OCI-M2 (cell line): Measurements from ENCODE around the gene PET100.

ENCODE experiments used
- DNase-seq: peaks from one replicate; lab custom pipeline; 2025; ENCODE audit not compliant: unreplicated experiment; lab: John Stamatoyannopoulos, UW

Gene PET100

GRCh38 chr19:7629347-7630054, at the start of gene PET100, which contains the start of gene XAB2:
TSS of gene PET100 (plus strand) at chr19:7629793. CDS start at chr19:7629834, 41 bp downstream.
TSS of gene XAB2 (minus strand) at chr19:7629545. CDS start at chr19:7629527, 18 bp downstream.
- peak; percentile 95 for DNase-seq

DNA sequence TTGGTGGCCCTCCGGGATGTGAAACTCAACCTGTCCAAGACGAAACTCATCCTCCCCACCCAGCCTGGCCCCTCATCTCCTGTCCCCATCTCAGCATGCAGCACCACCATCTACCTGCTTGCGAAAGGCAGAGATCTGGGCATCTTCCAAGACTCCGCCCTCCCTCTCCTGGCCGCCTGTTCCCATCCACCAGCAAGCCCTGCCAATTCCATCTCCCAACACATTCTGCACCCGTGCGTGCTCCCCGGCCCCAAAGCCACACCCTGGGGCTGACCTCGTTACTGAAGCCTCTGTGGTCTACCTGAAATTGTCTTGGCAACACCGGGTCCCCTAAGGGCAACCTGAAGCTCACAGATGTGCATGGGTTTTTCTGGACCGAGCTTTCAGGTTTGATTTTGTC, 47.1 kb upstream of the PET100 start:
- DNase-seq, result no peak

- DNase-seq, result no peak
These were observed 39.8 kb upstream of the PET100 start for GRCh38 chr19:7589822-7590221.

GRCh38 chr19:7590256-7590655, 39.3 kb upstream of the PET100 start:
- no peak for DNase-seq

GRCh38 chr19:7595466-7596133, 34.0 kb upstream of the PET100 start, which contains the start of gene CAMSAP3:
TSS of gene CAMSAP3 (plus strand) at chr19:7595863. CDS start at chr19:7596003, 140 bp downstream.
- no peak for DNase-seq

DNA sequence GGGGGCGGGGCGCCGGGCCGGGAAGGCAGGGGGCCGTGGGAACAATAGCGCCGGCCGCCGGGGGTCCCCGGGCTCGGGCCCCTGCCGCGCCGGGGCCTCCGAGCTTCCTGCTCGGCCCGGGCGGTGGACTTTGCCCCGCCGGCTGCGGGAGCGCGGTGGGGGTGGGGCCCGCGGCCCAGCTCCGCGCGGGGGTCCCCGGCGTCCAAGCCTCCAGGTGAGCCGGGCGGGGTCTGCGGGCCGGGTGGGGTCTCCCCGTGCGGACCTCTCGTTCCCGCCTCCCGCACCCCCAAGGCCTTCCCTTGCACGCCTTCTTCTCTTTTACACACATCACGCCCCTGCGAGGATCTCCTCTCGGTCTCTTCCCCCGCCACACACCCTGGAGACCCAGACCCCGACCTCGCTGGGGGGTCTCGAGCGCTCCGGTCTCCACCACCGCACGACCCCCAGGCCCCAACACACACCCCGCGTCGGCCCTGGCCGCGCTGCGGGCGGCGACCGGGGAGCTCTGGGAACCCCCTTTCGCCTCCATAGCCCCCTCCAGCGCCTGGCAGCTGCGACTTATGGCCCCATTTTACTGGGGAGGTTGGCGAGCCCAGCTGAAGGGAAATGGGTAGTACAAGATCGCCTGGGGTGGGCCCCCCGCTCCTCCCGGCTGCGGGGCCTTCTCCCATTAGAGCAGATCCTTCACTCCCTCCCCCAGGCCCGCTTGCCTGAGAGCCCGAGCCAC, 33.2 kb upstream of the PET100 start:
- DNase-seq, result no peak

DNA sequence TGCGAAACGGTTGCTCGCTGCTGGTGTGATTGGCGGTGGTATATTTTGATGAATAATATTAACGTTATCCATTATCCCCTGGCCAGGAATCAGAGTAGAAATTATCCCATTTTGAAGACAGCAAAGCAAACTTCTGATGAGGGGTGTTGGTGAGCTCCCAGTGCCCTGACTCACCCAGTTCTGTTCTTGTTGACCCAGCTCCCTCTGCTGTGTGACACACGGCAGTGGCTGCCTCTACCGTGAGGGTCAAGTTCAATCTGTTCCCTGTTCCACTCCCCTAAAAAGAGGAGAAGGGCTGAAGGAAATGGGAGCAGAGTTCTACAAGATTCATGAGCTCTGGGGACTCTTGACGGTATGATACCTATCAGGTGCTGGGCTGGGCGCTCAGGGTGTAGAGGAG, 31.9 kb upstream of the PET100 start:
- no peak for DNase-seq

GRCh38 chr19:7598180-7598579, 31.4 kb upstream of the PET100 start:
- DNase-seq, result no peak

DNA sequence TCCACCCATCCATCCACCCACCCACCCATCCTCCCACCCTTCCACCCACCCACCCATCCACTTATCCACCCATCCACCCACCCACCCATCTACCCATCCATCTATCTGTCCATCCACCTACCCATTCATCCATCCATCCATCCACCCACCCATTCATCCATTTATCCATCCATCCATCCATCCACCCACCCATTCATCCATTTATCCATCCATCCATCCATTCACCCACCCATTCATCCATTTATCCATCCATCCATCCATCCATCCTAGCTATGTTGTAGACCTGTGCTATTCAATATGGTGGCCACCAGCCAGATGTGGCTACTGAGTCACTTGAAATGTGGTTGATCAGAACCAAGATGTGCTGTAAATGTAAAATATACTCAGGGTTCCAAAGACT, 28.9 kb upstream of the PET100 start:
- no peak for DNase-seq

- no peak for DNase-seq
These were observed 27.2 kb upstream of the PET100 start for GRCh38 chr19:7602240-7602934.

DNA sequence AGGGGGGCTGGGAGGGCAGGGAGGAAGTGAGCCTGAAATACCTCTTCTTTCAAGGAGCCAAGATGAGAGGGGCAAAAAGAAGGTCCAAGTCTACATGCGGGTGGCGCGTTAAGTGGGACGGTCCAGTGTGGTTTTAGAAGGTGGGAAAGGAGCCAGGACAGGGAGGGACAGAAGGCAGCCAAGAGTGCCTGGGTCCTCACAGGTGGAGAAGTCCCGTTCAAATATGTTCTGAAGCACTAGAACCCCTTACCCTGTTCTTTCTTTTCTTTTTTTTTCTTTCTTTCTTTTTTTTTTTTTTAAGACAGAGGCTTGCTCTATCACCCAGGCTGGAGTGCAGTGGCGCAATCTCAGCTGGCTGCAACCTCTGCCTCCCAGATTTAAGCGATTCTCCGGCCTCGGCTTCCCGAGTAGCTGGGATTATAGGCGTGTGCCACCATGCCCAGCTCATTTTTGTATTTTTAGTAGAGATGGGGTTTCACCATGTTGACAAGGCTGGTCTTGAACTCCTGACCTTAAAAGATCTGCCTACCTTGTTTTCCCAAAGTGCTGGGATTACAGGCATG, 26.6 kb upstream of the PET100 start:
- no peak for DNase-seq

- DNase-seq, result no peak
These were observed 25.7 kb upstream of the PET100 start for GRCh38 chr19:7603919-7604318.

DNA sequence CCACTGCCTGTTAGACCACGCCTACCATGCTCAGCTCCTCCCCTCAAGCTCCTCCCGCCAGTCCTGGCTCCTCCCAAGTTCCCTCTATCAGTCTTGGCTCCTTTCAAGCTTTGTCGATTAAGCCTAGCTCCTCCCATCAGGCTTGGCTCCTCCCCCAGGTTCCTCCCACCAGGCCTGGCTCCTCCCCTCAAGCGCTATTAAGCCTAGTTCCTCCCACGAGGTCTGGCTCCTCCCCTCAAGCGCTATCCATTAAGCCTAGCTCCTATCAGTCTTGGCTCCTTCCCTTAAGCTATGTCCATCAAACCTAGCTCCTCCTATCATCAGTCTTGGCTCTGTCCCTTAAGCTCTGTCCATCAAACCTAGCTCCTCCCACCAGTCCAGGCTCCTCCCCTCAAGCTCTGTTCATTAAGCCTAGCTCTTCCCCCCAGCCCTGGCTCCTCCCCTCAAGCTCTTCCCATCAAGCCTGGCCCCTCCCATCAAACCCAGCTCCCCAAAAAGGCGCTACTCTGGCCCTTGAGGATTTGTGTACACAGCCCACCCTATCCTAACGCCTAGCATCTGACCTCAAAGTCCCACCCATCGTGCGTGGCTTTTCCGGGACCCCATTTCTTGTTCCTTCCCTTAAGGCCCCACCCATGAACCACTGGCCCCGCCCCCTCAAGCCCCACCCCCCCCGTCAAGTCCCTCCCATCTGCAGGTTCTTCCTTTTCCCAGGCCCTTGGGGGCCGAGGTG, 23.9 kb upstream of the PET100 start:
- DNase-seq, result peak; percentile 98

GRCh38 chr19:7606289-7606688, 23.3 kb upstream of the PET100 start:
- DNase-seq, result no peak

DNA sequence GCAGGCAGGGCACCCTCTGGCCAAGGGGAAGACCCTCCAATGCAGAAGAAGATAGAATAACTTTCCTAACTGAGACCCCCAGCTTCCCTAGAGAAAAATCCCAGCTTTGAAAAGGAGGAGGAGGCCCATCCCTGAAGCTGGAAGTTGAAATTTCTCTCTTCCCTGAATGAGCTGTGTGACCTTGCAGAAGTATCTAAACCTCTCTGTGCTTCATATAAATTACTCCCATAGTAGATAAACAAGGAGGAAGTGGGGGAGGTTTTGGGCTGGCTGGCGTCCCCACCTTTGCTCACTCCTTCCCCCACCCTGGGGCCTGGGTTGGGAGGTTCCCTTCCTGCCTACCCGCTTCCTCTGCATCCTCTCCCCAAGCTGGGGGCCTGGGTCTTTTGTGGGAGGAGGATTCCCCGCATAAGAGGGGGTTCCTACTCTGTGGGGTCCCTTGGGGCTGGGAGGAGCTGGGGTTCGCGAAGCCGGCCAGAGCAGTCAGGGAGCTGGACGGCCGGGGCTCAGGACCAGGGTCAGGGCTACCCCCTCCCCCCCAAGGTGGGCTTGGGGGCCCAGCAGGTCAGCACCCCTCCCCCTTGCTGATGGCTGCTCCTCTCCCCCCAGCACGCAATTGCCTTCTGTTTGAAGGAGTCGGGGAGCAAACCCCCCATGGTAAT, 22.2 kb upstream of the PET100 start:
- no peak for DNase-seq

- no peak for DNase-seq
These were observed 21.6 kb upstream of the PET100 start for GRCh38 chr19:7607874-7608560.

DNA sequence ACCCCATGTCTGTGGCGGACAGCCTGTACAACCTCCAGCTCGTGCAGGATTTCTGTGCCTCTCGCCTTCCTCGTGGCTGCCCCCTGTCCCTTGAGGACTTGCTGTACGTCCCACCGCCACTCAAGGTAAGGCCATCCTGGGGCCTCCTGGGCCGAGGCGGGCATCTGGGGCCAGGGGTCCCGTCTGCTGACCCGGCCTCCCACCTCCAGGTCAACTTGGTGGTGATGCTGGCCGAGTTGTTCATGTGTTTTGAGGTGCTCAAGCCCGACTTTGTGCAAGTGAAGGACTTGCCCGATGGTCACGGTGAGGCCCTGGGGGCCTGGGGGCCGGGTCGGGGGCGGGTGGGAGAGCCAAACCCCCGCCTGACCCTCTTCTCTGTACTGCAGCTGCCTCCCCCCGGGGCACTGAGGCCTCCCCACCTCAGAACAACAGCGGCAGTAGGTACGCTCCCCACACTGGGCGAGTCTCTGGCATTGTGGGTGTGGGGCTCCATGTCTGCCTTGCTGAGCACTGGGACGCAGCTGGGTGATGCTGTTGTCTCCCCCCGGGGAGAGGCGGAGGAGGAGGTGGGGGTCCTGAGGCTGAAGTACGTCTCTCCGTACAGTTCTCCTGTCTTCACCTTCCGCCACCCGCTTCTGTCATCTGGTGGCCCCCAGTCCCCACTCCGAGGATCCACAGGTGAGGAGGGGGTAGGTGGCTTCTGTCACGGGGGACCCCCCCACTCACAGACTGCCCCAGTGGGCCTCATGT, 18.9 kb upstream of the PET100 start:
- no peak for DNase-seq

DNA sequence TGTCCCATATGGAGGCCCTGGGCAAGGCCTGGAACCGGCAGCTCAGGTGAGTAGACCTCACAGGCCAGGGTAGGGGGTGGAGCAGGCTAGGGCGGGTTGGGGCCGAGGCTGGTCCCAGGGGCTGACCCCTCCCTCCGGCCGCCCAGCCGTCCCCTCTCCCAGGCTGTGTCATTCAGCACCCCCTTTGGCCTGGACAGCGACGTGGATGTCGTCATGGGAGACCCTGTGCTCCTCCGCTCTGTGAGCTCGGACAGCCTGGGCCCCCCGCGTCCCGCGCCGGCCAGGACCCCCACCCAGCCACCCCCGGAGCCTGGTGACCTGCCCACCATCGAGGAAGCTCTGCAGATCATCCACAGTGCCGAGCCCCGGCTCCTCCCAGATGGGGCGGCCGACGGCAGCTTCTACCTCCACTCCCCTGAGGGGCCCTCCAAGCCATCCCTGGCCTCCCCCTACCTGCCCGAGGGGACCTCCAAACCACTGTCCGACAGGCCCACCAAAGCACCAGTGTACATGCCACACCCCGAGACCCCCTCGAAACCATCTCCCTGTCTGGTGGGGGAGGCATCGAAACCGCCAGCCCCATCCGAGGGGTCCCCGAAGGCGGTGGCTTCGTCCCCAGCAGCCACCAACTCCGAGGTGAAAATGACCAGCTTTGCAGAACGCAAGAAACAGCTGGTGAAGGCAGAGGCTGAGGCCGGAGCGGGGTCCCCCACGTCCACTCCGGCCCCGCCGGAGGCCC, 17.9 kb upstream of the PET100 start:
- DNase-seq, result no peak
